ENCODE measurements around the gene ARPP19.

Gene ARPP19

DNA sequence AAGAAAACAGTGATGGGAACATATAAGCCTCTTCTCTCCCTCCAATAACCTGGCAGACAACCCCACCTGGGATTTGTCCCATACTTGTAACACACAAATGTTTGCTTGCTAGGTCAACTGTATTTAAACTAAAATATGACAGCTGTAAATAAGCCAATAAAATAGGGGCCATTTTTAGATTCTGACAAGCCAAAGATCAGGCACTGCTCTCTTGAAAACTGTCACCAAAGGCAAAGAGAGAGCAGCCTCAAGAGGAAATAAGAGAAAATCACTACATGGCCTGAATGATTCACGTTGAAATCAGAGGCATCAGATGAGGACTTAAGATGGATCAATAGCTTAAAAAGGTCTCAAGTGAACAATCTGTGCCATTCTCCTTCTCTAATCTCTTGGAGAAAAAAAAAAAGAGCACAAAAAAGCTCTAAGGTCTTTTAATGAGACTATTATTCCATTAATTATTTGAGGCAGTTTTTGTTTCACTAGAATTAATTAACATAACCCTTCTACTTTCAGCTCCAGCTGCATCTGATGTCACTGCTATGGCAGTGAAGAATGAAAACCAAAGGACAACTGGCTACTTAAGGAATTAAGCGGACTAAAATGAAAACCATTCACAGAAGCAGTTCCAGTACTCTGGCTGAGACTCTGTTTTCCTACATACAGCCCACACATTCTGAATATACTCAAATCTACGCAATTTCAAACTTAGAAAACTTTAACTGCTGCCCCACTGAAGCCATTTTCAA is 59.2 kb downstream of the ARPP19 start:
- DNase-seq, result no peak

DNA sequence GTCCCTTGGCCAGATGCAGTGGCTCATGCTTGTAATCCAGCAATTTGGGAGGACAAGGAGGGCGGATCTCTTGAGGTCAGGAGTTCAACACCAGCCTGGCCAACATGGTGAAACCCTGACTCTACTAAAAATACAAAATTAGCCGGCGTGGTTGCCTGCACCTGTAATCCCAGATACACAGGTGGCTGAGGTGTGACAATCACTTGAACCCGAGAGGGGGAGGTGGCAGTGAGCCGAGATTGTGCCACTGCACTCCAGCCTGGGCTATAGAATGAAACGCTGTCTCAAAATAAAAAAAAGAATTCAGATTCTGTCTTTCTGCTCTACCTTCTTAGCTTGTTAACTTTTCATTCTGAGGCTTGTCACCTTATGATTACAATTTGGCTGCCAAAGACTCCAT is 62.3 kb downstream of the ARPP19 start:
- no peak for DNase-seq

DNA sequence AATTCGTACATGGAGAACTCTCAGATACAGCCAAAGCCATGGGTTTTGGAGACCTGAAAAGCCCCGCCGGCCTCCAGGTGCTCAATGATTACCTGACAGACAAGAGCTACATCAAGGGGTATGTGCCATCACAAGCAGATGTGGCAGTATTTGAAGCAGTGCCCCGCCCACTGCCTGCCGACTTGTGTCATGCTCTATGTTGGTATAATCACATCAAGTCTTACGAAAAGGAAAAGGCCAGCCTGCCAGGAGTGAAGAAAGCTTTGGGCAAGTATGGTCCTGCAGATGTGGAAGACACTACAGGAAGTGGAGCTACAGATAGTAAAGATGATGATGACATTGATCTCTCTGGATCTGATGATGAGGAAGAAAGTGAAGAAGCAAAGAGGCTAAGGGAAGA is 63.7 kb downstream of the ARPP19 start:
- DNase-seq, result no peak

GRCh38 chr15:52503788-52504496 is 64.9 kb downstream of the ARPP19 start:
- DNase-seq, result no peak

DNA sequence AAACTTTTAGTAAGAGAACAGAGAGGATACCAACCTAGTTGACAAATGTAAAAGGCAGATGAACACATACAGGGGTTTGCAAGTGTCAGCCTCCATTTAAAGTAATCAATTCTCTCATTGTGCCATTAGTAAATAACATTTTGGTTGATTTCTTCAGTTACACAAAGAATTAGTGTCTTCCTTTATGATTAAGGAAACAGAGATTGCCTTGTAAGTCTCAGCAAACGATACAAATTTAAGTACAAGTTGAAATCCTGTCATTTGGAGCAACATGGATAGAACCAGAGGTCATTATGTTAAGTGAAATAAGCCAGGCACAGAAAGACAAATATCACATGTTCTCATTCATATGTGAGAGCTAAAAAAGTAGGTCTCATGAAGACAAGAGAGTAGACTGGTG is 66.2 kb downstream of the ARPP19 start:
- no peak for DNase-seq

DNA sequence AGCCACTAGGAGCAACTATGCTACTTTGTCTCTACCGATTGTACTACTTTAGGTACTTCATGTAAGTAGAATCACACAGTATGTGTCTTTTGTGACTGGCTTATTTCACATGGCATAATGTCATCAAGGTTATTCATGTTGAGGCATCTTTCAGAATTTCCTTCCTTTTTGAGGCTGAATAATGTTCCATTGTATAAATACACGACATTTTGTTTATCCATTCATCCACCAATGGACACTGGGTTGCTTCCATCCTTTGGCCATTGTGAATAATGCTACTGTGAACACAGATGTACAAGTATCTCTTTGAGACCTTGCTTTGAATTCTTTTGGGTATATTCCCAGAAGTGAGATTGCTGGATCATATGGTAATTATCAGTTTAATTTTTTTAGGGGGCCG is 69.3 kb downstream of the ARPP19 start:
- DNase-seq, result no peak

- no peak for DNase-seq
Observed at GRCh38 chr15:52498706-52499105, 70.1 kb downstream of the ARPP19 start.
